Activated naive CD4-positive, alpha-beta T cell treated with anti-CD3 and anti-CD28 coated beads, Interleukin-2, amount 50 U/mL, for 24 hours (primary cell): ENCODE data around the gene CTNNA3.

ENCODE experiments used
- H3K27ac Mint-ChIP-seq: one replicate; pipeline ENCODE4 v1.8.0; 2021; ENCODE audit warnings: mild to moderate bottlenecking, mixed read lengths
- H3K27me3 Mint-ChIP-seq: one replicate; pipeline ENCODE4 v1.8.0; 2021; ENCODE audit warnings: mixed read lengths
- H3K36me3 Mint-ChIP-seq: one replicate; pipeline ENCODE4 v1.8.0; 2021; ENCODE audit warnings: mixed read lengths
- H3K4me1 Mint-ChIP-seq: one replicate; pipeline ENCODE4 v1.8.0; 2021; ENCODE audit warnings: mixed read lengths
- H3K4me3 Mint-ChIP-seq: one replicate; pipeline ENCODE4 v1.8.0; 2021; ENCODE audit warnings: mild to moderate bottlenecking, mixed read lengths
- H3K9me3 Mint-ChIP-seq: one replicate; pipeline ENCODE4 v1.8.0; 2021; ENCODE audit warnings: mixed read lengths

CTNNA3 gene

DNA sequence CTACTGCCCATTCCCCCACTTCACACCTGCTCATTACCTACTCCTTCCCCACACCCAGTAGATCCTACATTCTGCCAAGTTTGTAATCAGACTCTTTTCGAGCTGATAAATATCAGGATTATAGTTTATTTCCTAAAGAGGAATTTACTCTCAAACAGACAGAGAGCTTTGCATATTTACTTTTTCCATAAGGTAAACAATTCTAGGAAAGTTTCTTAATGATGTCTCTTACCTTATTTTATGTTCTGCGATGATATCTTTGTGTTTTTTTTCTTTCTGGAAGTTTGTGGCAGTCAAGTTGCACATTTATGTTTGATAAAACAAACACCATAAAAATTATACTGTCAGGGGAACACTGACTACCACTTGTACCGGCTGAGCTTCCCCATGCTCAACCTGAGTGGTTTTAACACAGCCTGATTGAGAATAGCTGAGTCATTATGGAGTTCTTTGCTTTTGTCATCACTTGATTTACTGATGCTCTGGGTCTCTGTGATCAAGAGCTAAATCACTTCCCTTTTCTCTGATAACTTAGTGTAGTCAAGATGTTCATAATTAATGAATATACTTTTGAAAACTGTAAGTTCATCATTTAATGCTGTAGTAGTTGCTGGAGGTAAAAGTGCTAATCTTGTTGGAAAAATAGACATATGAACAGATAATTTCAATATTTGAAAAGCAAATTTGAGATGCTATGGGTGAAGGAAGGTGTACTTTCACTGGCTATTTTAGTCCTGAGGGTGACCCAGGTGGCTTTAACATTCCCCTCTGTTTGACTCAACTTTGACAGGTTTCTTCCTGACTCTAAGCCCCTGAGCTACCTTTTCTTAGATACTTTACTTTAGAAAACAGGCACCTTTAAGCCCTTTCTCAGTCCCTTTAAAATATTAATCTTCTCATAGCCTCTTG, 1804.7 kb downstream of the CTNNA3 start:
- peaks cover 12% of the 10 kb centered on the region for H3K9me3 Mint-ChIP-seq
- no peaks in the 10 kb centered on the region for H3K4me1 Mint-ChIP-seq
- no peak overlapping the region for H3K27ac Mint-ChIP-seq
- no peaks in the 10 kb centered on the region for H3K27me3 Mint-ChIP-seq
- H3K4me3 Mint-ChIP-seq, result no peak overlapping the region
- H3K36me3 Mint-ChIP-seq, result no peaks in the 10 kb centered on the region

DNA sequence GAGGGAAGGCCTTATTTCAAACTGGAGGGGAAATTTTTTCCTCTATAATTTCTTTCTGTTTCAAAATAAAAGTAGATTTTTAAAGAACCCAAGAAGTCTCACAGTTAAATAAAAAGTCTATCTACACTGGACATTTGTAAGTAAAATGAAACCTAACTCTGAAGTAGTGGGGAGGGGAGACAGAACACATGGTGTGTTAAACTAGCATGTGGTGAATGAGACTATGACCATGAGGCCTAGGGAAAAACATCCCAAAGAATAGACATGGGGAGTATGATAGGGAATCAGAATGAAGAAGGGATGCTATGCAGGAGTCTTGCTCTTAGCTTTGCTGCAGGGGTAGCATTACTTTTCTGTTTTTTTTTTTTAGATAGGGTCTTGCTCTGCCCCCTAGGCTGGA, 1831.5 kb downstream of the CTNNA3 start:
- Mint-ChIP-seq H3K9me3 (no peaks in the 10 kb centered on the region), H3K36me3 (no peaks in the 10 kb centered on the region), H3K4me1 (no peaks in the 10 kb centered on the region), H3K4me3 (no peak overlapping the region), H3K27me3 (no peaks in the 10 kb centered on the region), H3K27ac (no peak overlapping the region)

DNA sequence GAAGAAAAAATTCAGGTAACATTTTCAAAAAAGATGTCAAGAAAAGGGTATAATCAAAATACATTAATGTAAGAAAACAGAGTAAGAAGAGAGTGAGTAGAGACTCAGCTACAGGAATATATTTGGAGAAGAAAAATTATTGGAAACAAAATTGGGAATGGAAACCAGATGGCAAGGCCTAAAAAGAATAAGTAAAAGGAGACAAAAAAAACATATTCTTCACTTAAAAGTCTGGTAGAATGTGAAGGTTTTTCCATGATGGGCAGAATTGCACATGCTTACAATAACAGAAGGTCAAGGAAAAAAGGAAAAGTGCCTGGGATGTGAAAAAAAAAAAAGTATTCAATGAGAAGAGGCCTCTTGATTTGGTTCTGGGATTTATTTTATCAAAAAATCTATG, 1832.0 kb downstream of the CTNNA3 start:
- no peaks in the 10 kb centered on the region for H3K4me1 Mint-ChIP-seq
- H3K27ac Mint-ChIP-seq, result no peak overlapping the region
- no peaks in the 10 kb centered on the region for H3K36me3 Mint-ChIP-seq

More for the DNA sequence above, 1832.0 kb downstream of the CTNNA3 start:
- Mint-ChIP-seq H3K27me3 (no peaks in the 10 kb centered on the region), H3K9me3 (no peaks in the 10 kb centered on the region), H3K4me3 (no peak overlapping the region)
